G401 (cell line): Measurements from ENCODE around the gene PTGES3L. TPM values are rescaled to one million over a fixed set of nuclear protein-coding genes. Genes with fewer than 3 reads are reported as not detected.
"Not testable (repeated sequence)": the region's sequence is repeated elsewhere in the genome, so short reads cannot be mapped to it uniquely, and the experiment has no call there.

Experiments used
- DNase-seq: peaks from one replicate; pipeline ENCODE4 v3.0.0-alpha.2; 2015; ENCODE audit warnings: low spot score
- in situ Hi-C: cut with HindIII; loops from 2 replicates; pipeline ENCODE4 v1.10.0; 2016; ENCODE audit warnings: low sequenced_read_pairs, mixed read lengths
- total RNA-seq: library from RNA; depleted of rRNA; stranded (reverse); fragments of >200 nt; shearing (Covaris generic); gene quantifications from 2 replicates; pipeline ENCODE4 v1.2.3, GENCODE V29; 2014

Gene PTGES3L
- total RNA-seq, 1 experiment from 2014 or later, result not detected

- DNase-seq, result no peak
- in situ Hi-C loops, result no loop called here
Observed at GRCh38 chr17:42989141-42989540, 9.3 kb upstream of the PTGES3L start.

GRCh38 chr17:42985225-42985624 lies 5.3 kb upstream of the PTGES3L start:
- in situ Hi-C loops, result no loop called here
- no peak for DNase-seq

- DNase-seq, result no peak
- in situ Hi-C loops, result no loop called here
Observed at GRCh38 chr17:42982266-42982665, 2.4 kb upstream of the PTGES3L start.

GRCh38 chr17:42980766-42981397 lies 1.0 kb upstream of the PTGES3L start:
- in situ Hi-C loops, result no loop called here
- peak; percentile 67 for DNase-seq

GRCh38 chr17:42980274-42980765 lies 440 bp upstream of the PTGES3L start, which contains the start of gene RUNDC1:
Gene RUNDC1 (plus strand): TSS chr17:42980565. CDS start chr17:42980577, 12 bp downstream.
- peak; percentile 86 for DNase-seq
- in situ Hi-C loops, result no loop called here

GRCh38 chr17:42975701-42976100 lies 4.2 kb downstream of the PTGES3L start:
- DNase-seq, in situ Hi-C loops: not testable (repeated sequence)

- in situ Hi-C loops, result no loop called here
- DNase-seq, result no peak
Observed at GRCh38 chr17:42975265-42975664, 4.6 kb downstream of the PTGES3L start.

- in situ Hi-C loops, DNase-seq: not testable (repeated sequence)
Observed at GRCh38 chr17:42973323-42973722, 6.6 kb downstream of the PTGES3L start.

- no peak for DNase-seq
- in situ Hi-C loops, result no loop called here
Observed at GRCh38 chr17:42971589-42971988, 8.3 kb downstream of the PTGES3L start.

- in situ Hi-C loops, result no loop called here
- DNase-seq, result no peak
Observed at GRCh38 chr17:42969001-42969581, 10.8 kb downstream of the PTGES3L start.

- in situ Hi-C loops, result no loop called here
- DNase-seq, result no peak
Observed at GRCh38 chr17:42967925-42968324, 12.0 kb downstream of the PTGES3L start.

GRCh38 chr17:42964161-42964932 lies 15.5 kb downstream of the PTGES3L start, which contains the start of gene AARSD1:
Gene AARSD1 (minus strand): TSS chr17:42964454. CDS start chr17:42964440, 14 bp downstream.
- in situ Hi-C loops, result no loop called here
- peak; percentile 93 for DNase-seq

GRCh38 chr17:42953669-42954068 lies 26.2 kb downstream of the PTGES3L start:
- in situ Hi-C loops, result no loop called here

GRCh38 chr17:42950044-42950783 lies 29.7 kb downstream of the PTGES3L start:
- no peak for DNase-seq

More at GRCh38 chr17:42953669-42954068, 26.2 kb downstream of the PTGES3L start:
- no peak for DNase-seq

GRCh38 chr17:42946812-42947211 lies 33.1 kb downstream of the PTGES3L start:
- in situ Hi-C loops, result no loop called here
- no peak for DNase-seq

More at GRCh38 chr17:42950044-42950783, 29.7 kb downstream of the PTGES3L start:
- in situ Hi-C loops, result no loop called here

GRCh38 chr17:42944211-42944610 lies 35.7 kb downstream of the PTGES3L start:
- no peak for DNase-seq
- in situ Hi-C loops, result no loop called here

GRCh38 chr17:42937712-42938596 lies 41.9 kb downstream of the PTGES3L start:
- in situ Hi-C loops, result no loop called here
- peak; percentile 37 for DNase-seq

GRCh38 chr17:42929497-42929844 lies 50.4 kb downstream of the PTGES3L start:
- in situ Hi-C loops, result no loop called here

More at GRCh38 chr17:42929497-42929844, 50.4 kb downstream of the PTGES3L start:
- no peak for DNase-seq
